Fibroblast of skin of right quadriceps (primary cell): ENCODE data around the gene KMT5B.

ENCODE experiments used
- DNase-seq: peaks from one replicate; pipeline ENCODE4 v3.0.0-alpha.2; 2013

KMT5B gene

DNA sequence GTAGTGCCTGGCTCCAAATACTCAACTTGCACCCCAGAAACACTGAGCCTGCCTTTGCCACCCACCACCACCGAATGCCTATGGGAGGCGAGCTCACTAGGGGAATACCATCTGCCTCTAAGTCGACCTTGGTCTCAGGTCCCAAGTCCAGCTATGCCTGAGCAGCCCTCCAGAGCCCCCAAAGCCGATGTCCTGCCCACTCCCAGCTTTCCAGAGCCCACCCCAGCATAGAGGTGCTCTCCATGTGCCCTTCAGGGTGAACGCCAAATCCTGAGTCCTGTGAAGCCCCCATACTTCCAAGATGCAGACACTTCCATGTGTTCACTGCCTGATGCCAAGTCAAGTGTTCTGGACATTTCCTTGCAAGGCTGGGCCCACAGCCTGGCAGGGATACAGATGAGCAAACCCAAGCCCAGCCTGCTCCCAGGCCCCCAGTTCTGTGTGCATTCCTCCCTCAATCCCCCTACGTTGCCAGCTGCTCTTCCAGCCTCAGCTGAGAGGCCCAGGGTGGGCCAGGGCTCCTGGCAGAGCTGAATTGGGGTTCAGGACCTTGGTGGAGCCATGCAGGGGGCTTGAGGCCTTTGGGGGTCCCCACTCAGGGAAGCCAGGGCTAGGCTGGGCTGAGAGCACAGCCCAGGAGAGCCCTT lies 2.6 kb upstream of the KMT5B start:
- DNase-seq: no peak

DNA sequence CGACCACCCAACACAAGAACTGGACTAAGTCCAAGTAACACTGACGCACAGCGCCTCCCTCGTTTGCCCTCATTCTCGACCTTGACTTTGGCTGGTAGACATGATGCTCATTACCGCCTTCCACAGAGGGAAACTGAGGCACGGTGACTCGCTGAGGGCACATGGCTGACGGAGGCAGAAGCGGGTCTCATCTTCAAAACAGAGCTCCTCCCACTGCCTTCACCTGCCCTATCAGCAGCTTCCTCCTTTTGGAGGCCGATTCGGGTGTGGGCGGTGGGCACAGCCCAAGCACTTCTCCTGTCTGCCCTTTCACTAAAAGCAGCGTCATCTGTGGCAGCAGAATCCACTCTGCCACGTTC lies 2.0 kb upstream of the KMT5B start:
- no peak for DNase-seq

DNA sequence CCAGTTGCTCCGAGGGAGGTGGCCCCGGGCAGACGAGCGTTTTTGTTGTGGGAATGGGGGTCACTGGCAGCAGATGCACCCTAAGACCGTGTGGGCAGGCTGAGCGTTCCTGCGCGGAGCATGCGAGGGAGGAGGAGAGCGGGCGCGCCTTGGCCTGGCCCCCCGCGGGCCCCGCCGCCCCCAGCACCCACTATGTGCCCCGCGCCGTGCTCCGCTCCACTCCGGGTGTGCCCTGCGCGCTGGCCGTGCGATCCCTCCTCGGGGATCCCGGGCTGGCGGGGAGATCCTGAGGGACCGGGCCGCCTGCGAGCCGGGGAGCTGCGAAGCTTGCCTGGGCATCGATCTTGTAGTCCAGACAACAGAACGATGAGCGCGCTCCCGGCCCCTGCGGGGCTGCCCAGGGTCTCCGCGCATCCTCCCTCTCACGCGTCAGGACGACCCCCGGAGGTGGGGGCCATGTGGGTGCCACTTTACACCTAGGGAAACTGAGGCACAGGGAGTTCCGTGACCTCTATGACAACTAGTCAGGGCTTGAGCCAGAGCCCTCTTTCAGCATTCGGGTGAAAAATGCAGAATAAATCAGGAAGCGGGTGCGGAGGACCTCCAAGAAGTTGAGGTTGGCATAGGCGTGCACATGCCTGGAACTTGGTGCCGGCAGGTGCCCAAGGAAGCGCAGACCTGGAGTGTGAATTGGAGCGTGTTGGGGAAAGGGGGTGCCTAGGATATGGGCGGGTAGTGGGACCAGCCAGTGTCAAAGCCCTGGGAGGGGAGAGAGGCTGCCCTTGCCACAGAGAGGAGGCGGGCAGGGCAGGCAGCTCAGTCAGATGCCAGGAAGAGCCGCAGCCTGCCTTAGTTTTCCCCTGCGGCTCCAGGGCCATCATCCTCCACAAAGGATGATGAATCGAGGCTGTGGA lies 1.3 kb upstream of the KMT5B start:
- DNase-seq: no peak

DNA sequence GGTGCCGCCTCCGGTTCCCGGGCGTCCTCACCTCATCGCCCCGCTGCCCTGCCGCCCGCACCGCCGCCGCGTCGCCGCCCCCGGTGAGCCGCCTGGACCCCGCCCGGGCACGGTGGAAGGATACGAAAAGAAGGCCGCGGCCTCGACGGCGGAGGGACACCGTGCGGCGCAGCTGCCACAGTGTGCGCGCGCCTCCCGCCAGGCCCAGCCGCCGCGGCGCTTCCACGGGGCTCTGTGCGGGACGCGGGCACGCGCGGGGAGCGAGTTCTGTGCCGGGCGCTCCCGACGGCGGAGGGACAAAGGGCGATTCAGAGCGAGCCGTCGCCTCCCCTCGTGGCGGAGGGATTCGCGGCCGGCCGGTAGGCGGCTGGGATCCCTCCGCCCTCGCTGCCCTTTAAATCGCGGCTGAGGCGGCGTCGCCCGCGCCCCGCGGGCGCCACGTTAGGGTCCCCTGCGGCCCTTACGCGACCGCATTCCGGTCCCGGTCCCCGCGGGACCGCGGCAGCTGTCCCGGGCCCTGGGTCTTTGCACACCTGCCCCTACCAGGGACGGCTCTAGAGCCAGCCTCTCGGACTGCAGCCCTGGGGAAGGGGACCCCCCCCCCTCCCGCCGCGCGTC lies 568 bp upstream of the KMT5B start:
- DNase-seq: peak; percentile 98

DNA sequence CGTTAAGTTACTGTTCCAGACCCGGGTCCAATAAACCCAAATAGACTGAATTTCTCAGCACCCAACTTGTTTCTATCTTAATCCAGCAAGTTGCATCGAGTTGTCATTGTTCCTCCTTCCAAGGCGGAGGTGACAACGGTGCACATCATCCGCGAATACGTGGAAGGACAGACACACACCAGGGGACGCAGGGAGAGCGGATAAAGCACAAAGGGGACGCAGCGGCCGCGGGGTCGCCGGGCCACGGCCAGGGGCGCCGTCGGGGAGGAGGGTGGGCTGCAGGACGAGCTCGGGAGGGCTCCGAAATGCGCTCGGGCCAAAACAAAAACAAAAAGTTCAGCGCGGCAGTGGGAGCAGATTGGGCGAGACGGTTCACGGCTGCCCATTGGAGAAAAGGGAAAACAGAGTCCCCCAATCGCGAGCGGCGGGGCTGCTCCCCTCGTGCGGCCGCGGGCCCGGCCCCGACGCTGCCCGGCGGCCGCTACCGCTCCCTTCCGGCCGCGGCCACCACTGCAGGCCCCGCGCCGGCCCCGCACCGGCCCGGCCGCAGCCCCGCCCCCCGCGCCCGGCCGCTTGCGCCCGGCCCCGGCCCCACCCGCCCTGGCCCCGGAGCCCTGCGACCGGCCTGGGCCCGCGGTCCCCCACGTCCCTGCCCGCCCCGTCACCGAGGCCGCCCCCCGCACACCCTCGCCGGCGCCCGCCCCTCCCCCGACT lies 518 bp downstream of the KMT5B start:
- peak; percentile 77 for DNase-seq

DNA sequence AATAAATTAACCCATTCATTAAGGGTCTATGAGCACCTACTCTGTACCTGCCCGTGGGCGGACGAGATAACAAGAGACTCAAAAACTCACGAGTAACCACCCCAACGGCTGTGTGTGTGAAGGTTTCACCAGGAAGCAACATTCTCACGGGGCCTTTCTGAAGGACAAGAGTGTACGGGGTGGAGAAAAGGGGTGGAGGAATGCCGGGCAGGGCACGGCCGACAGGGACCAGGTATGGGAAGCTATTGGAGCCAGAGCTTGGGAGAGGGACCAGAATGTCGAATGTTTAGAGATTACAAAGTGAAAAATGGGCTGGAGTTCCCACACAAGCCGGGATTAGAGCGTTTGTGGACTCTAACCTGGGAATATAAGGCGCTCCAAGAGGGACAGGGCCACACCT lies 1.6 kb downstream of the KMT5B start:
- no peak for DNase-seq

DNA sequence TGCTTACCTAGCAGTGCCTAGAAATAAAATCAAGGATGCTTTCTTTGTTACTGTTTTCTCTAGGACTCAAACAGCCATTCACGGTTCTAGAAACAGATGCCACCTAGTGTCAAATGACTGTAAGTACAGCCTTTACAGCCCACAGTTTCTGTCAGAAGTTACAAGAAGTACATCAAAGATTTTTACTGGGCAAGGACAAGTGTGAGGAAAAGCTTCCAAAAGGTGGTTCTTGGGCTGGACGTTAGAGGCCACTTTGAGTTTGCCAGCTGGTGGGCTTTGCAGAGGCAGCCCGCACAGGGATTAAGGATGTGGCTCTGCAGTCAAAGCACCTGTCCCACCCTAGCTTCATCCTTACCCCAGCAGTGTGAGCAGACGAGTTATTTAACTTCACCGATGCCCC lies 6.9 kb downstream of the KMT5B start:
- peak; percentile 60 for DNase-seq

DNA sequence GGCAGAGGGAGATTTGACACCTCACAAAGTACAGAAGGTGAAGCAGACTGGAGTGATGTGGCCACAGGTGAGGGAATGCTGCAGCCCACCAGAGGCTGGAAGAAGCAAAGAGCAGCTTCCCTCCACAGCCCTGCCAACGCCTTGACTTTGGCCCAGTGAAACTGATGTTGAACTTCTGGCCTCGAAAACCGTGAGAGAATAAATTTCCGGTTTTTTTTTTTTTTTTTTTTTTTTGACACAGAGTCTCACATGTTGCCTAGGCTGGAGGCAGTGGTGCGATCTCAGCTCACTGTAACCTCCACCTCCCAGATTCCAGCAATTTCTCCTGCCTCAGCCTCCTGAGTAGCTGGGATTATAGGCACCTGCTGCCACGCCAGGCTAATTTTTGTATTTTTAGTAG lies 8.7 kb downstream of the KMT5B start:
- no peak for DNase-seq

DNA sequence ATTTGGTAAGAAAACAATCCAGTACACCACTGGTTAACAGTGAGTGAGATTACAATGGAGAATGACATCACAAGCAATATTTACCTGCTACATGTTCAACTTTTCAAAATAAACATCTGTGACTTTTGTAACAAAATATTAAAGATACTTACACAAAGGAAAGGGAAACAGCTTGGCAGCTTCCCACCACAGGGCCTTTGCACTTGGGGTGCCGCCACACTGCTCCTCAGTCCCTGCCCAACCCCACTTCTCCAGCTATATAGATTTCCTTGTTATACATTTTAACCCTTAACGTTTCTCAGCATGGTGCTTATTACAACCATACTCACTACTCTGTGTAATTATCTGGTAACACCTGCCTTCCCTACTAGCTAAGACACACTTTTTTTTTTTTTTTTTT lies 10.9 kb downstream of the KMT5B start:
- DNase-seq: no peak

DNA sequence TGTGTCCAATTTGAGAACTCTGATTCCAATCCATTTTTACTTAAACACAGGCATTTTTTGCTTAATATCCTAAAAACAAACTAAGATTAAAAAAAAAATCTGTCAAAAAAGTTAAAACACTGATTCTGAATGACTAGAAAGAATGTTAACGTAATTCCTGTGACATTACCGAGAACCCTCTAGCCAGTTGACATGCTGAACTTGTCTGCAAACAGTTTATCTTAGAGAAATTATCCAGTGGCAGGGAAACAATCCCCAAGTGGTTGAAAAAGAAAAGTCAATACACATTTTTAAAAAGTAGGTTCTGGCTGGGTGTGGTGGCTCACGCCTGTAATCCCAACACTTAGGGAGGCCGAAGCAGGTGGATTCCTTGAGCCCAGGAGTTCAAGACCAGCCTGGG lies 11.6 kb downstream of the KMT5B start:
- DNase-seq: no peak

DNA sequence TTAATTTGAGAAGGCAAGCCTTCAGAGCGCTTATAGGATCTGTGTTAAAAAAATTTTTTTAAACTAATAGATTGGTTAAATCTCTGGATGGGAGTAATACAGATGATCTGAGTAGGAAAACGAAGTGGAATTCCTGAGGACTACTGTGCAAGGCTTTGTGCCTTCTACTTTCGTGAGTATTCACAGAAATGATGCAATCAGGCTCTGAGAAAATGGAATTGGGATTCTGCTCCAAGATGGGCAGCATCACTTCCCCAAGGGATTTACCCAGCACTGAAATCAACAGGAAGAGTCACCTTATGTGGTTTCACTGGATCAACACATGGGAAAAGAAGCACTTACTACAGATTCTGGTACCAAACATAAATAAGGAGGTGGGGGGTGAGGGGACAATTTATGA lies 12.5 kb downstream of the KMT5B start:
- peak; percentile 84 for DNase-seq

DNA sequence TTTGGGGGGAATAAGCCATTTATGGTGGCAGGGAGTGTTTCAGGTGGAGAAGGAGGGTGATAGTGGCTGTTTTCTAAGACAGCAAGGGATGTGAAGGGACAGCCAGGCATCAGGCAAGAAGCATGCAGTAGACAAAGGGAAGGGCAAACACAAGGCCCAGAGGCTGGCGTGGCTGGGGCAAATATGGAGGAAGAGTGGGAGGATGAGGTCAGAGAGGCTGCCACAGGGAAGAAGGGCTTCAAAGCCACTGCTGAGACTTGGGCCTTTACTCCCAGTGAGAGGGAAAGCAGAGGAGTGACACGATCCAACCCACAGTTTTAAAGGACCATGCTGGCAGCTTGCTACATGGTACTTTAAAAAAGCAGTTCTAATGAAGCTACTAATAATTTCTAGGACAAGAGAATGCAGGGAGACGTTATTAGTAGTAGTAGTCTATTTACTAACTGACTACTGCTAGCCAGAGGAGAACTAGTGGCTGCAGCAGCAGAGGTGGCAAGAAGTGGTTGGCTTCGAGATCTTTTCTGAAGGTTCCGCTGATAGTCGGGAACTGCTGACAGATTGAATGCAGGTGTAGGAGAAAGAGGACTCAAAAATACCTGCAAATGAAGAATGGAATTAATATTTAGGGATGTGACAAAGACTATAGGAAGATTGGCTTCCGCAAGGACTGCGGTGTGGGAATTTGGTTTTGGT lies 13.7 kb downstream of the KMT5B start:
- DNase-seq: no peak

DNA sequence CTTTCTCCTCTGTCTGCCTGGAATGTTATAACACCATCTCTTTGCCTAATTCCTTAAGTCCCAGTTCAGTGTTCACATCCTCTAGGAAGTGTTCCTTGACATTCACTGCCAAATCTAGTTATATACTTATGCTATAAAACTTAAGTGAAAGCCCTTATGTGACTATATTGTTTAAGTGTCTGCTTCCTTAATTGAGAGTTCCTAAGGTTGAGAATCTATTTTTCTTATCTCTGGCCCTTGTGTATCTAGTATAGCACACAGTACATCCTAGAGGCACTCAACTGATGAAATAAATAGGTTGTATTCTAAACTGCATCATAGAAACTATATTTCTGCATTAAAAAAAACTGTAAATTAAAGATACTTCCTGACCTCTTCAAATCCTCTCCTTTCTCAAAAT lies 16.9 kb downstream of the KMT5B start:
- DNase-seq: no peak

DNA sequence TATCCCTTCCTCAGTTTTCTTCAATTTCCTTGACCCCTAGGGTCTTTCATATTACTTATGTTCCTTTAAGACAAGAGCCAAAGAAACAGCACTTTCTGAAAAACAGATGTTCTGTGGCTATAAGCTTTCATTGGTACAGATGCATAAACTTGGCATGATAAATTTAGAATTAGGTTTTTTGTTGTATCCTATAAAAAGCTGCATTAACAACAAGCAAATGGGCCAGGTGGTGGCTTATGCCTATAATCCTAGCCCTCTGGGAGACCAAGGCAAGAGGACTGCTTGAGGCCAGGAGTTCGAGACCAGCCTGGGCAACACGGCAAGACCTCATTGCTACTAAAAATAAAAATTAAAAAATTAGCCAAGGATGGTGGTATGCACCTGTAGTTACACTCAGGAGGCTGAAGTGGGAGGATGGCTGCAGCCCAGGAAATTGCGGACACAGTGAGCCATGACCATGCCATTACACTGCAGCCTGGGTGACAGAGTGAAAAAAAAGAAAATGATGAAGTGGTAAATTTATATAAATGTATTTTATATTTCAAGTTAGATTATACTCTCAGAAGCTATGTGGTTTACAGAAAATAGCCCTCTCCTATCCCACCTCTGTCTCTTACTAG lies 18.3 kb downstream of the KMT5B start:
- DNase-seq: no peak

DNA sequence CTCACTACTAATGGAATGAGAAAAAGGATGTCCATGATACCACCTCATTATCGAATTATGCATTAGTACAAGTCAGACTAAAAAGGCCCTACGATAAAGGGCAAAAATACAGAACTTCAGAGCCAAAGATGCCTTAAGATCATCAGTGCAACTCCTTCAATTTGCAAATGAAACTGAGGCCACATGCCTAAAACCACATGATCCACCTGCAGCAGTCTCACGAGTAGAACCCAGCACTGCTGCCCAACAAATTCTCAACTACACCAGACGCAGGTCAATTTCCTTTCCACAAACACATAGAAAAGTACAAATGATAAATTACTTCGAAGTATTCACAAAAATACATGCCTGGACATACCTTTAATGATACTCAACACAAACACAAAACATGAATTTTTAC lies 20.1 kb downstream of the KMT5B start:
- DNase-seq: no peak

DNA sequence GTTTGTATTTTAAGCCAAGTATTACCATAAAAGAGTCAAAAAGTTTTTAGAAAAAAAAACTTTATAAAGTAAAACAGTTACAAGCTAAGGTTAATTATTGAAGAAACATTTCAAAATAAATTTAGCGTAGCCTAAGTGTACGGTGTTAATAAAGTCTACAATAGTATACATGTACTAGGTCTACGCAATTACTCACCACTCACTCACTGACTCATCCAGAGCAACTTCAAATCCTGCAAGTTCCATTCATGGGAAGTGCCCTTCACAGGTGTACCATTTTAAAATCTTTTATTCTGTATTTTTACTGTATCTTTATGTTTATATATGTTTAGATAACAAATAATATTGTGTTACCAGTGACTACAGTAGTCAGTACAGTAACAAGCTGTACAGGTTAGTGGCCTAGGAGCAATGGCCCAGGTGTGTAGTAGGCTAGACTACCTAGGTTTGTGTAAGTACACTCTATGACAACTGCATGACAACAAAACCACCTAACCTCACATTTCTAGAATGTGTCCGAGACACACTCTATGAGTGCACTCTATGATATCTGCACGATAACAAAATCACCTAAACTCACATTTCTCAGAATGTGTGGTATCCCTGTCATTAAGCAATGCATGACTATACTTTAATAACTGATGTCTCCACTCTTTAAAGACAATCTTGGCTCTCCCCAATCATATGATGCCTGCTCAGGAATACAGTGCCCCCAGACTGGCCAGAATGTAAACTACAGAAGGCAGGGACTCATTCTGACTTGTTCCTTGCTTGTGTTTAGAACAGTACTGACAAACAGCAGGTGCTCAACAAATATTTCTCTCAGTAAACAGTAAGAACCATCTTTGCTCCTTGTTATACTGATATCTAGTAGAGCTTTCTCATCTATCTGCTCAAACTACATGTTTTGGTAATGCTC lies 21.2 kb downstream of the KMT5B start:
- no peak for DNase-seq

DNA sequence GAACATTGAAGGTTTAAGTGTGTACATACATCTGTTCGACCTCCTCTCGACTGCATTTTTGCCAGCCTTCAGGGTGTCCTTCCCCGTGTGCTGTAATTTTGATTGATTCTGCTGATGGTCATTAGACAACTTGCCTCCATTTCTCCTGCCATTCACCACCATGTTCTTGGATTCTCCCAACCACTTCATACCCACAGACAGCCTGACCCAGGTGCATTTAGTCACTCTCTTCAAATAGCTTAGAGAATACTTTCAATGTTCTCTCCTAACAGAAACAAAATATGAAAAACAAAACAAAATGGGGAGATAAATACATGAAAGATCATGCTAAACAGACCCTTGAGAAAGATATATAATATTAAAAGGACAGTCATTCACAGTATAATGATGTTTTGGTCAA lies 23.2 kb downstream of the KMT5B start:
- DNase-seq: no peak

DNA sequence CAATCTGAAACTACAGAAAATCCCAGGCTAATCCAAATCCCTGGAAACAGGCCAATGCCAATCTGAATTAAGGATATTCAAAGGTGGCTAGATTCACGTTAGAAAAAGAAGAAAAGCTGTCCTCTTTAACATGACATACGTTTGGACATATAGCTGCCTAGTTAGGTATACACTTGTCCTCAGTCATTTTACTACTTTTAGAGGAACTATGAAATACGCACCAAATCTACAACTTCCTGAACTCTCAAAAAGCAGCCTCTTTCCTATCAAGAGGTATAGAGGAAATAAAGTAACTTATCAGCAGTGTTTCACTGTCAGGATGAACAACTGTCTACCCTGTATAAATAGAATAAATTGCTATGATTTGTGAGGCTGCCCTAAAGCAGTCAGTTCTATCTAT lies 24.0 kb downstream of the KMT5B start:
- DNase-seq: no peak

DNA sequence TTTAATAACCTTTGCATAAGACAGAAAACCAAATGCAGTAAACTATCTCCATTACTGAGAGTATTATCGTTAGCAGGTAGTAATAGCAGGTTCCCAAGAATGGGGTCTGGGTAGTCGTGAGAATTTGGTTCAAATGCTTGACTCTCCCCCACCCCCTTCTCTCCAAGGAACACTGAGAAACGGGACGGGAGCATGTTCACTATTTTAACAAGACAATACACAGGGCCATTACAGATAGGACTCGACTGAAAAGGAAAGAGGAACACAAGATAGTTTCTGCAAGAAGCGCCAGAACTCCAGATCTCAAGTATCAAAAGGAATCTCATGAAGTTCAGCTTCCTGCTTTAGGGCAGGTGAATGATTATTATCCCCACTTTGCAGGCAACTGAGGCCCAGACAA lies 27.0 kb downstream of the KMT5B start:
- no peak for DNase-seq

DNA sequence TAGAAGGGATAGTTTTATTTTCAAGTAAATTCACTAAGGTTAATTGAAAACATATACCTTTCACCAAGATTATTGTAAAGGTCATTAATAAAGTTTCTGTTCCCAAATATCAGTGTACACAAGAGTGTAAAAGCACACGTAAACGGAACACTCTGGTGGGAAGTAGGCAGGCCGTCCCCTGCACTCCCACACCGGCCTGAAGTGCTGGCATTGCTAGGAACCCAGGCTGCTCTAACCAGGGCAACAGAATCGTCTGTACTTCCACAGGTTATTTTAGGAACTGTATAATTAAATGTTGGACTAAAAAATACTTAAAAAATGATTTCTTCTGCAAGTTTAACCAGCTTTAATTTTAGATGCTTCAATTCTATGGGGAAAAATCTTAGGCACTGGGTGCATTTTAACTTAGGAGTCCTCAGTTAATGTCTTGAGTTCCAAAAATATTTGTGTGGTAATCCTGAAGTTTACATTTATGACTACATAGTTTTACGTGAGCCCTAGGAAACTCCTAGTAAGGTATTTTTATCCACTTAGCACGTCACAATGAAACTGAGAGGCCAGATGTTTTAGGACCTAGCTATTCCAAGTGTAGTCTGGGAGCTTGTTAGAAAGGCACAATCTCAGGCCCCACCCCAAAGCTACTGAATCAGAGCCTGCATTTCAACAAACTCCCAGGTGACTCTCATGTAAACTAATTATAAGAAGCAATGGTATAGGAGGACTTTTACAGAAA lies 31.2 kb downstream of the KMT5B start:
- peak; percentile 16 for DNase-seq

DNA sequence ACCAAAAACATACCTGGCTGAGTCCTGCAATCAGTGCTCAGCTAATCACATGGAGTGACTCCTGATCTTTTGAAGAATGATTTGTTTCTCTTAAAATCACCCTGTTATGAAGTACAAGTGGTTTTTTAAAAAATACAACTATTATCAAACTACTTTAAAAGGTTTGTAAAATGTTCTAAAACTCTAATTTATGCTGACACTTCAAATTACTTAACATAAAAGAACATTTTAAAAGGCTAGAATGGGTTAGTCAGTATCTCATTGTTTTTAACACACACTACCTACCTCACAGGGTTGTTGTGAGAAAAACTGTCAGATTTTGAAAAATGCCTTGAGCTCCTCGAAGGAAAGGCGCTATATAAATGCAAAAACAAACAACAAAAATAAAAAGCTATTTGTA lies 33.2 kb downstream of the KMT5B start:
- DNase-seq: no peak
